ENCODE results near the gene RMRP. TPM values are rescaled to one million over a fixed set of nuclear protein-coding genes. Genes with fewer than 3 reads are reported as not detected.

RMRP gene
- total RNA-seq, result 19,485 TPM
- polyA plus RNA-seq (ENCODE audit: insufficient read depth in 1 of 8, insufficient read length in 8 of 8, low replicate concordance in 1 of 8), result not detected
- long read RNA-seq, donor 1, result 0 reads
- long read RNA-seq, donor 2, result 0 reads
- long read RNA-seq, donor 3, result 0 reads
- long read RNA-seq, donor 4, result 0 reads
- long read RNA-seq, donor 5, result 0 reads
- long read RNA-seq, donor 6, result 0 reads
- long read RNA-seq, donor 7, result 0 reads
- long read RNA-seq, donor 8, result 0 reads
- long read RNA-seq, donor 9, result 0 reads
- long read RNA-seq, donor 10, result 0 reads
- long read RNA-seq, donor 11, result 0 reads

DNA sequence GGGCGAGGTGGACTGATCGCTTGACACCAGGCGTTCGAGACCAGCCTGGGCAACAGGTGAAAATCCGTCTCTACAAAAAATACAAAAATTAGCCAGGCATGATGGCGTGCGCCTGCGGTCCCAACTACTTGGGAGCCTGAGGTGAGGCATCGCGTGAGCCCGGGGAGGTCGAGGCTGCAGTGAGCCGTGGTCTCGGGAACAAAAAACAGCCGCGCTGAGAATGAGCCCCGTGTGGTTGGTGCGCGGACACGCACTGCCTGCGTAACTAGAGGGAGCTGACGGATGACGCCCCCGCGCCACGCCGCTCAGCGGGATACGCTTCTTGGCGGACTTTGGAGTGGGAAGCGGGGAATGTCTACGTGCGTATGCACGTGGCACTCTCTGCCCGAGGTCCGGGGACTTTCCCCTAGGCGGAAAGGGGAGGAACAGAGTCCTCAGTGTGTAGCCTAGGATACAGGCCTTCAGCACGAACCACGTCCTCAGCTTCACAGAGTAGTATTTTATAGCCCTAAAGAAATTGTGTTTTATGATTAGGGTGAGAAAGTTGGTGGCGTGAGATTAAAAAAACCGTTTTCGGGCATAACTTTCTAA is at the start of gene RMRP:
Gene RMRP, minus strand, starts transcription at position 474 of the 591 bp plus-strand sequence.
- Histone ChIP-seq H3K4me3 (ENCODE audit: low read length) (peak within 1 kb of the TSS; percentile 93), H3K27ac (ENCODE audit: low read length) (peak within 1 kb of the TSS; percentile 100), H3K27me3 (ENCODE audit: control insufficient read depth, insufficient read depth, low read length) (no peaks in the 10 kb centered on the region), H3K9me3 (replicated peaks; ENCODE audit: control insufficient read depth, low read depth, low read length) (no peaks in the 10 kb centered on the region), H3K36me3 (ENCODE audit: control insufficient read depth, insufficient read depth, low read length) (peaks cover 27% of the 10 kb centered on the region), H3K4me1 (ENCODE audit: control insufficient read depth, insufficient read depth, low read length) (peaks cover 44% of the 10 kb centered on the region)
- under 1% methylated on average over 33 of the region's 42 CpGs for WGBS (ENCODE audit: insufficient coverage)
- DNase-seq, result peak; percentile 100

DNA sequence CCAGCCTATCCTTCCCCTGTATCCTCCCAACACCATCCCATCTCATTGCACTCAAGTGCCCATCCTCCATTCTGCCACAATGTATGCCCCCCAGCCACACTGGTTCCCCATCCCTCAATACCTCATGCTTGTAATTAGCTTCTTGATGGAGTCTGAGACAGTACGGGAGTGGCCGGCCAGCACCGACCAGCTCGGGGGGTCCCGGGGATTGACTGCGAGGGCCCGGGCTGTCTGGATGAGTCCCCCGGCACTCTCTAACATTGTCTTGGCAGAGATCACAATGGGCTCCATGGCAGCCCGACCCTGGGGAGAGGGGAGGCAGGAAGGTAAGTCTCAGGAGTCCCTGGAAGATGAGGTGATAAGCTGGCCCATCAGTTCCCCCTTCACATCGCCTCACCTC is 49.1 kb upstream of the RMRP start:
- DNase-seq, result no peak
- WGBS (ENCODE audit: insufficient coverage), result 97% methylated on average over 5 of the region's 10 CpGs
- peaks cover 92% of the 10 kb centered on the region for H3K36me3 ChIP-seq (ENCODE audit: control insufficient read depth, insufficient read depth, low read length)
- no peaks in the 10 kb centered on the region for H3K4me1 ChIP-seq (ENCODE audit: control insufficient read depth, insufficient read depth, low read length)
- no peak overlapping the region for H3K27ac ChIP-seq (ENCODE audit: low read length)
- H3K9me3 ChIP-seq (replicated peaks; ENCODE audit: control insufficient read depth, low read depth, low read length), result no peaks in the 10 kb centered on the region
- H3K4me3 ChIP-seq (ENCODE audit: low read length), result no peak overlapping the region
- H3K27me3 ChIP-seq (ENCODE audit: control insufficient read depth, insufficient read depth, low read length), result no peaks in the 10 kb centered on the region

- H3K4me3 ChIP-seq (ENCODE audit: low read length), result no peak overlapping the region
- H3K36me3 ChIP-seq (ENCODE audit: control insufficient read depth, insufficient read depth, low read length), result peaks cover 92% of the 10 kb centered on the region
- H3K9me3 ChIP-seq (replicated peaks; ENCODE audit: control insufficient read depth, low read depth, low read length), result no peaks in the 10 kb centered on the region
- H3K27ac ChIP-seq (ENCODE audit: low read length), result no peak overlapping the region
- WGBS (ENCODE audit: insufficient coverage), result 91% methylated on average over 3 of the region's 7 CpGs
- no peak for DNase-seq
- no peaks in the 10 kb centered on the region for H3K27me3 ChIP-seq (ENCODE audit: control insufficient read depth, insufficient read depth, low read length)
- H3K4me1 ChIP-seq (ENCODE audit: control insufficient read depth, insufficient read depth, low read length), result no peaks in the 10 kb centered on the region
Observed at GRCh38 chr9:35705836-35706430, 48.1 kb upstream of the RMRP start.

- Histone ChIP-seq H3K9me3 (replicated peaks; ENCODE audit: control insufficient read depth, low read depth, low read length) (no peaks in the 10 kb centered on the region), H3K4me1 (ENCODE audit: control insufficient read depth, insufficient read depth, low read length) (no peaks in the 10 kb centered on the region), H3K27ac (ENCODE audit: low read length) (no peak overlapping the region), H3K36me3 (ENCODE audit: control insufficient read depth, insufficient read depth, low read length) (peaks cover 92% of the 10 kb centered on the region), H3K4me3 (ENCODE audit: low read length) (no peak overlapping the region), H3K27me3 (ENCODE audit: control insufficient read depth, insufficient read depth, low read length) (no peaks in the 10 kb centered on the region)
- WGBS (ENCODE audit: insufficient coverage), result 92% methylated on average over 8 of the region's 8 CpGs
- no peak for DNase-seq
Observed at GRCh38 chr9:35705372-35705771, 47.6 kb upstream of the RMRP start.

DNA sequence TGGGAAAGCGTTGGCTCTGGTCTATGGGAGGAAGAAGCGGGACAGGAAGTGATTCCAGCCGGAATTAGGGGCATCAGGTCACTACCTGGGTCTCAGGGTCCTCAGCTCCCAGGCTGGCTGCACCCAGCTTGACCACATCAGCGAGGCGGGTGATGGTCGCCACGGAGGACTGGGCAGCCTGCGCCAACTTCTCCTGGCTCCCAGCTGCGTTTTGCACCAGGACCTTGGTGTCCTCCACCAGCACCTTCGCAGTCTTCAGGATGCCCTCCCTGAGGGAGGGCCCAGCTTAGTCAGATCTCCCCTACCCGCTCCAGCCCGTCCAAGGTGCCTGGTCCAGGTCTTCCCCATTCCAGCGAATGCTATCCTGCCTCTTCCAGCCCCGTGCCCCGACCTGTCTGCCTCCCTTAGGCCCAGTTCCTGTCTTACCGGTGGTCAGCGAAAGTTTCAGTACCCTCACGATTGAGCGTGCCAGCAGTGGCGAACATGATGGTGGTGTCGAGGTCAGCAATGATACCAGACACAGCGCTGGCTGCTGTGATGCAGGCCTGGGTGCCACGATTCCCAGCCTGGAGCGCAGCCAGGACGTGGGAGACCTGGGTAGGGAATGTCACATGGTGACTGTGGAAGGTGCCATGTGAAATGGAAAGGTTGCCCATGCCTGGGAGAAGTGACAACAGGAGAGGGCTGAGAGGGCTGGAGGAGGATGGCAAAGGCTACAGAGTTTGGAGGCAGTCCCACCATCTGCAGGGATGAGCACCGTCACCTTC is 46.3 kb upstream of the RMRP start:
- Histone ChIP-seq H3K4me3 (ENCODE audit: low read length) (no peak overlapping the region), H3K9me3 (replicated peaks; ENCODE audit: control insufficient read depth, low read depth, low read length) (no peaks in the 10 kb centered on the region), H3K4me1 (ENCODE audit: control insufficient read depth, insufficient read depth, low read length) (no peaks in the 10 kb centered on the region), H3K36me3 (ENCODE audit: control insufficient read depth, insufficient read depth, low read length) (peaks cover 98% of the 10 kb centered on the region), H3K27me3 (ENCODE audit: control insufficient read depth, insufficient read depth, low read length) (no peaks in the 10 kb centered on the region), H3K27ac (ENCODE audit: low read length) (no peak overlapping the region)
- no peak for DNase-seq
- 93% methylated on average over 26 of the region's 26 CpGs for WGBS (ENCODE audit: insufficient coverage)

DNA sequence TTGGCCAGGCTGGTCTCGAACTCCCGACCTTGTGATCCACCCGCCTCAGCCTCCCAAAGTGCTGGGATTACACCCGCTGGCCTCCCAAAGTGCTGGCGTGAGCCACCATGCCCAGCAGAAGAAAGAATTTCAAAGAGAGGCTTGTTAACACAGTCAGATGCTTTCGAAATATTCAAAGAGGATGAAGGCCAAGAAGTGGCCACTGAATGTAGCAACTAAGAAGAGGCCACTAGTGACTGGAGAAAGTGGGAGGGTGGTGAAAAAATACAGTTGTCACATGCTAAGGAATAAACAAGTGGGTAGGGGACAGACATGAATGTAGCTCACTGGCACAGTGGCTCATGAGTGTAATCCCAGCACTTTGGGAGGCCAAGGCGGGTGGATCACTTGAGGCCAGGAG is 44.9 kb upstream of the RMRP start:
- no peak for DNase-seq
- Histone ChIP-seq H3K36me3 (ENCODE audit: control insufficient read depth, insufficient read depth, low read length) (peaks cover 100% of the 10 kb centered on the region), H3K4me1 (ENCODE audit: control insufficient read depth, insufficient read depth, low read length) (no peaks in the 10 kb centered on the region), H3K9me3 (replicated peaks; ENCODE audit: control insufficient read depth, low read depth, low read length) (no peaks in the 10 kb centered on the region), H3K27ac (ENCODE audit: low read length) (no peak overlapping the region), H3K4me3 (ENCODE audit: low read length) (no peak overlapping the region), H3K27me3 (ENCODE audit: control insufficient read depth, insufficient read depth, low read length) (no peaks in the 10 kb centered on the region)
- WGBS (ENCODE audit: insufficient coverage), result 96% methylated on average over 6 of the region's 7 CpGs

DNA sequence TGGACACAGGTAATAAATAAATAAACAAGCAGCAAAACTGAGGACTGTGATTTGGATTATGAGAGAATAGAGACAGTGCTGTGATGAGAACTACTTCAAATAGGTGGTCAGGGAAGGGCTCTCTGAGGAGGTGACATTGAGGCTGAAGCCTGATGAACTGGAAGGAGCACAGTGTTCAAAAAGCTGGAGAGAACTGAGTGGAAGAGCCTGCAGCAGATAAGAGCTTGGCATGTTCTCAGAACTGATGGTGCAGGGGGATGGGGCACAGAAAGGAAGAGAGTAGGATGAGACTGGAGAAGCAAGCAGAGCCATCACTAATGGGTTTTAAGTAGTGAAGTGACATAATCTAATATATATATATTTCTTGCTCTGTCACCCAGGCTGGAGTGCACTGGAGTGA is 43.1 kb upstream of the RMRP start:
- Histone ChIP-seq H3K4me3 (ENCODE audit: low read length) (no peak overlapping the region), H3K36me3 (ENCODE audit: control insufficient read depth, insufficient read depth, low read length) (peaks cover 98% of the 10 kb centered on the region), H3K27me3 (ENCODE audit: control insufficient read depth, insufficient read depth, low read length) (no peaks in the 10 kb centered on the region), H3K9me3 (replicated peaks; ENCODE audit: control insufficient read depth, low read depth, low read length) (no peaks in the 10 kb centered on the region), H3K27ac (ENCODE audit: low read length) (no peak overlapping the region), H3K4me1 (ENCODE audit: control insufficient read depth, insufficient read depth, low read length) (no peaks in the 10 kb centered on the region)
- DNase-seq, result no peak

DNA sequence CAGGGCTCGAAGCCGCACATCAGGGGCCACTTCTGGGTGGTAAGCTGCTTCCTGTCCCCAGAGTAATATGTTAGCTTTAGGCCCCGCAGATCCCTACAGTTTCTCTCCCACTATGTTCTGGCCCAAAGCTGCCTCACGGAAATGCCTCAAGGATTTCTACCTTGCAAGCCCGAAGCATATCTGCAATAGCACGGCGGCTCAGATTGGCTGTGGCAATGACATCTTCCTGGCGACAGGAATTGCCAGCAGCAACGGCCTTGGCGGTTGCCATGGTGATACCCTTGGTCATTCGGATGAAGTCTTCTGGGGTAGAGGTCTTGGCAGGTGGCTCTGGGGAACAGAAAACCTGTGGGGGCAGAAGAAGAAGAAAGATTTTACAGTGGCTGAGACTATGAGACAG is 42.2 kb upstream of the RMRP start:
- Histone ChIP-seq H3K4me3 (ENCODE audit: low read length) (no peak overlapping the region), H3K9me3 (replicated peaks; ENCODE audit: control insufficient read depth, low read depth, low read length) (no peaks in the 10 kb centered on the region), H3K4me1 (ENCODE audit: control insufficient read depth, insufficient read depth, low read length) (no peaks in the 10 kb centered on the region), H3K36me3 (ENCODE audit: control insufficient read depth, insufficient read depth, low read length) (peaks cover 92% of the 10 kb centered on the region), H3K27me3 (ENCODE audit: control insufficient read depth, insufficient read depth, low read length) (no peaks in the 10 kb centered on the region), H3K27ac (ENCODE audit: low read length) (no peak overlapping the region)
- 88% methylated on average over 10 of the region's 11 CpGs for WGBS (ENCODE audit: insufficient coverage)
- no peak for DNase-seq

DNA sequence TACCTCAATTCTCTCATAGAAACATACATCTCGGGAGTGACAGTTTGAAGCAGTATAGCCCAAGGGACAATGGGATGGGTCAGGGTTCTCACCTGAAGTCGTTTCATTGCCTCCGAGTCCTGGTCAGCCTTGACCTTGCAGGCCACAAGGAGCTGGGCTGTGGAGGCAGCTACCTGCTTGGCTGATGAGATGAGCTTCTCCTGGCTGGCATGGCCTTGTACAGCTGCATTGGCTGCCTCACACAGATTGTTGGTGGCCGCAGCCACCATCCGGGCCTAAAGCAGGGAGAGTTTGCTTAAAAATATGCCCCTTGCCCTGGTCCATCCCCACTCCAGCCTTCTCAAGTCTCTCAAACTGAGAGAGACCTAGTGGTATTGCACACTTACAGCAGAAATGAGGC is 40.4 kb upstream of the RMRP start:
- Histone ChIP-seq H3K27ac (ENCODE audit: low read length) (no peak overlapping the region), H3K27me3 (ENCODE audit: control insufficient read depth, insufficient read depth, low read length) (no peaks in the 10 kb centered on the region), H3K9me3 (replicated peaks; ENCODE audit: control insufficient read depth, low read depth, low read length) (no peaks in the 10 kb centered on the region), H3K4me3 (ENCODE audit: low read length) (no peak overlapping the region), H3K4me1 (ENCODE audit: control insufficient read depth, insufficient read depth, low read length) (no peaks in the 10 kb centered on the region), H3K36me3 (ENCODE audit: control insufficient read depth, insufficient read depth, low read length) (peaks cover 74% of the 10 kb centered on the region)
- no peak for DNase-seq
- 95% methylated on average over 2 of the region's 5 CpGs for WGBS (ENCODE audit: insufficient coverage)

DNA sequence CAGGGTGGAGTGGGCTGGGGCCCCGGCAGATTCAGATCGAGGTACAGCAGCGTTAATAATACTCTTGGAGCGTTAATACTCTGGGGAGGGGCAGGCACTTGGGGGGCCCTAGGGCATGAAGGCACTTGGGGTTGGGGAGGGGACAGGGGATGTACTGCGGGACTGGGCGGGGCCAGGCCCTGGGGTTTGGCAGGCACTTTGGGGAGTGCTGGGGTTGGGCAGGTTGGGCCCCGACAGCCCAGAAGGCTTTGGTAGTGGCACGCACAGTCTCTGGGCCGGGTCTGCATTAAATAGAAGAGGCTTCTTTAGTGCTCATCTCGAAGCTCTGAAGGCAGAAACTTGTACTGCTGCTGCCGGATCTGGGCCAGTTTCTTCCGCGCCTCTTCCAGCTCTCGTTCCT is 39.7 kb upstream of the RMRP start:
- no peak overlapping the region for H3K4me3 ChIP-seq (ENCODE audit: low read length)
- H3K27ac ChIP-seq (ENCODE audit: low read length), result no peak overlapping the region
- no peaks in the 10 kb centered on the region for H3K27me3 ChIP-seq (ENCODE audit: control insufficient read depth, insufficient read depth, low read length)
- peaks cover 67% of the 10 kb centered on the region for H3K36me3 ChIP-seq (ENCODE audit: control insufficient read depth, insufficient read depth, low read length)
- DNase-seq, result no peak
- 72% methylated on average over 14 of the region's 14 CpGs for WGBS (ENCODE audit: insufficient coverage)
- H3K9me3 ChIP-seq (replicated peaks; ENCODE audit: control insufficient read depth, low read depth, low read length), result no peaks in the 10 kb centered on the region
- no peaks in the 10 kb centered on the region for H3K4me1 ChIP-seq (ENCODE audit: control insufficient read depth, insufficient read depth, low read length)

Measured in muscle of leg (tissue), 16 donors.